ENCODE measurements around the gene PCDH18. TPM values are rescaled to one million over a fixed set of nuclear protein-coding genes. Genes with fewer than 3 reads are reported as not detected.

The PCDH18 gene
- polyA plus RNA-seq, 1 donor (not counting 4 experiments of a cell fraction or from before 2014, with no cell fraction given), result 0.08 TPM

DNA sequence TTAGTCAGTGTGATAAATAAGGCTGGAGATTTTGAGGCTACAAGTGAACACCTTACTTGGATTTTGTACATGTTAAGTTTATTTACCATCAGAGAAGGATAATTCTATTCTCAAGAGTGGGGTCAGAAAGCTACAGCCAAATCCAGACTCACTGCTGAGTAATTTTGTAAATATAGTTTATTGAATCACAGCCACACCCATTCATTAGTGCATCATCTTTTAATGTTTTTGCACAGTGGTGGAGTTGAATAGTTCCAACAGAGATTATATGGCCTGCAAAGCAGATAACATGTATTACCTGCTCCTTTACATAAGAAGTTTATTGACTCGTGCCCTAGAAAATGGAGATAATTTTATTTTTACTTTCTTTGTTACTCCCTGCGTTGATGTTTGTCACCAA is 60.4 kb downstream of the PCDH18 start:
- H3K27ac ChIP-seq (ENCODE audit: control insufficient read depth, insufficient read depth, low read length), result no peak overlapping the region
- no peaks in the 10 kb centered on the region for H3K27me3 ChIP-seq (ENCODE audit: control insufficient read depth, extremely low read depth, insufficient read depth, low read length)
- DNase-seq (ENCODE audit: low read depth, low spot score) (no peak), FAIRE-seq (no peak)
- TF ChIP-seq, protein P1, sequence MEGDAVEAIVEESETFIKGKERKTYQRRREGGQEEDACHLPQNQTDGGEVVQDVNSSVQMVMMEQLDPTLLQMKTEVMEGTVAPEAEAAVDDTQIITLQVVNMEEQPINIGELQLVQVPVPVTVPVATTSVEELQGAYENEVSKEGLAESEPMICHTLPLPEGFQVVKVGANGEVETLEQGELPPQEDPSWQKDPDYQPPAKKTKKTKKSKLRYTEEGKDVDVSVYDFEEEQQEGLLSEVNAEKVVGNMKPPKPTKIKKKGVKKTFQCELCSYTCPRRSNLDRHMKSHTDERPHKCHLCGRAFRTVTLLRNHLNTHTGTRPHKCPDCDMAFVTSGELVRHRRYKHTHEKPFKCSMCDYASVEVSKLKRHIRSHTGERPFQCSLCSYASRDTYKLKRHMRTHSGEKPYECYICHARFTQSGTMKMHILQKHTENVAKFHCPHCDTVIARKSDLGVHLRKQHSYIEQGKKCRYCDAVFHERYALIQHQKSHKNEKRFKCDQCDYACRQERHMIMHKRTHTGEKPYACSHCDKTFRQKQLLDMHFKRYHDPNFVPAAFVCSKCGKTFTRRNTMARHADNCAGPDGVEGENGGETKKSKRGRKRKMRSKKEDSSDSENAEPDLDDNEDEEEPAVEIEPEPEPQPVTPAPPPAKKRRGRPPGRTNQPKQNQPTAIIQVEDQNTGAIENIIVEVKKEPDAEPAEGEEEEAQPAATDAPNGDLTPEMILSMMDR (optimal IDR thresholded peaks at IDR 0.05 in 1 of 3, IDR thresholded peaks at IDR 0.05 in 1 of 3, conservative IDR thresholded peaks at IDR 0.05 in 1 of 3; ENCODE audit: extremely low read depth in 1 of 3, insufficient read depth in 2 of 3, low read length in 3 of 3), result no peak
- no peak for TF ChIP-seq EZH2 (IDR thresholded peaks at IDR 0.05; ENCODE audit: low read length)
- H3K36me3 ChIP-seq (ENCODE audit: control insufficient read depth in 2 of 2, extremely low read depth in 1 of 2, insufficient read depth in 2 of 2, low read length in 2 of 2), result no peaks in the 10 kb centered on the region
- H3K79me2 ChIP-seq (ENCODE audit: control insufficient read depth, insufficient read depth, low read length), result no peaks in the 10 kb centered on the region
- dilution Hi-C loops (cut with MboI; ENCODE audit: extremely low pct_ligation_motif_present, low sequenced_read_pairs), result no loop called here
- H3K9me1 ChIP-seq (ENCODE audit: control insufficient read depth, extremely low read depth, insufficient read depth, low read length), result no peaks in the 10 kb centered on the region
- no peaks in the 10 kb centered on the region for H4K20me1 ChIP-seq (ENCODE audit: control insufficient read depth, extremely low read depth, insufficient read depth, low read length)
- no peak overlapping the region for H3K4me2 ChIP-seq (ENCODE audit: control insufficient read depth, extremely low read depth, insufficient read depth, low read depth, low read length)
- H3K4me1 ChIP-seq (ENCODE audit: control insufficient read depth, extremely low read depth, insufficient read depth, low read length), result no peaks in the 10 kb centered on the region
- no peaks in the 10 kb centered on the region for H3K9me3 ChIP-seq (ENCODE audit: control insufficient read depth, low read depth, low read length)
- no peak overlapping the region for H3K9ac ChIP-seq (ENCODE audit: control insufficient read depth, extremely low read depth, insufficient read depth, low read length)
- no peak overlapping the region for H3K4me3 ChIP-seq (ENCODE audit: control insufficient read depth in 2 of 3, extremely low read depth in 1 of 3, insufficient read depth in 2 of 3, low read depth in 1 of 3, low read length in 3 of 3)
- no peak overlapping the region for H2AFZ ChIP-seq (ENCODE audit: control insufficient read depth, low read length)

DNA sequence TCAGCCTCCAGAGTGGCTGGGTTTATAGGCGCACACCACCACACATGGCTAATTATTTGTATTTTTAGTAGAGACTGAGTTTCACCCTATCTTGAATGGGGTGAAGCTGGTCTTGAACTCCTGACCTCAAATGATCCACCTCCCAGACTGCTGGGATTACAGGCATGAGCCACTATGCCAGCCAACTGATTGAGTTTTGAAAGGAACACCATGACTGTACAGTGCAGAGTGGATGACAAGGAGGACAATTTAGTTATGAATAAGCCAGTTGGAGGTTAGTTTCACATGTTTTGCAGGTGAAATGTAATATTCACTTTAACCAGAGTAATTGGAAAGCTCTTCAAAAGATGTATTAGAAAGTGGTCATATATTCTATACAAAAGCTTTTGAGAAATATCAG is 60.8 kb downstream of the PCDH18 start:
- H3K9me1 ChIP-seq (ENCODE audit: control insufficient read depth, extremely low read depth, insufficient read depth, low read length), result no peaks in the 10 kb centered on the region
- dilution Hi-C loops (cut with MboI; ENCODE audit: extremely low pct_ligation_motif_present, low sequenced_read_pairs), result no loop called here
- H3K79me2 ChIP-seq (ENCODE audit: control insufficient read depth, insufficient read depth, low read length), result no peaks in the 10 kb centered on the region
- H3K36me3 ChIP-seq (ENCODE audit: control insufficient read depth in 2 of 2, extremely low read depth in 1 of 2, insufficient read depth in 2 of 2, low read length in 2 of 2), result no peaks in the 10 kb centered on the region
- TF ChIP-seq, protein P1 (optimal IDR thresholded peaks at IDR 0.05 in 1 of 3, IDR thresholded peaks at IDR 0.05 in 1 of 3, conservative IDR thresholded peaks at IDR 0.05 in 1 of 3; ENCODE audit: extremely low read depth in 1 of 3, insufficient read depth in 2 of 3, low read length in 3 of 3), result no peak
- TF ChIP-seq EZH2 (IDR thresholded peaks at IDR 0.05; ENCODE audit: low read length), result no peak
- no peak overlapping the region for H3K9ac ChIP-seq (ENCODE audit: control insufficient read depth, extremely low read depth, insufficient read depth, low read length)
- no peaks in the 10 kb centered on the region for H3K4me1 ChIP-seq (ENCODE audit: control insufficient read depth, extremely low read depth, insufficient read depth, low read length)
- no peak for FAIRE-seq
- no peak overlapping the region for H2AFZ ChIP-seq (ENCODE audit: control insufficient read depth, low read length)
- no peak overlapping the region for H3K4me3 ChIP-seq (ENCODE audit: control insufficient read depth in 2 of 3, extremely low read depth in 1 of 3, insufficient read depth in 2 of 3, low read depth in 1 of 3, low read length in 3 of 3)
- H3K27ac ChIP-seq (ENCODE audit: control insufficient read depth, insufficient read depth, low read length), result no peak overlapping the region
- DNase-seq (ENCODE audit: low read depth, low spot score), result no peak
- no peak overlapping the region for H3K4me2 ChIP-seq (ENCODE audit: control insufficient read depth, extremely low read depth, insufficient read depth, low read depth, low read length)
- H3K9me3 ChIP-seq (ENCODE audit: control insufficient read depth, low read depth, low read length), result no peaks in the 10 kb centered on the region
- no peaks in the 10 kb centered on the region for H4K20me1 ChIP-seq (ENCODE audit: control insufficient read depth, extremely low read depth, insufficient read depth, low read length)
- H3K27me3 ChIP-seq (ENCODE audit: control insufficient read depth, extremely low read depth, insufficient read depth, low read length), result no peaks in the 10 kb centered on the region

Measured in keratinocyte (primary cell).